IMR-90 (cell line): ENCODE results near the gene QRFP.

Experiments
- MXI1 ChIP-seq: IDR thresholded peaks from 2 replicates; pipeline ENCODE4 v1.6.1; 2012; ENCODE audit warnings: low read depth, mild to moderate bottlenecking, low read length, moderate library complexity, borderline replicate concordance
- TF ChIP-seq, protein P1 (sequence below): conservative IDR thresholded peaks from 2 replicates; pipeline ENCODE4 v1.5.1; 2012; ENCODE audit warnings: mild to moderate bottlenecking, low read depth, low read length, improper control_type of control experiment

DNA sequence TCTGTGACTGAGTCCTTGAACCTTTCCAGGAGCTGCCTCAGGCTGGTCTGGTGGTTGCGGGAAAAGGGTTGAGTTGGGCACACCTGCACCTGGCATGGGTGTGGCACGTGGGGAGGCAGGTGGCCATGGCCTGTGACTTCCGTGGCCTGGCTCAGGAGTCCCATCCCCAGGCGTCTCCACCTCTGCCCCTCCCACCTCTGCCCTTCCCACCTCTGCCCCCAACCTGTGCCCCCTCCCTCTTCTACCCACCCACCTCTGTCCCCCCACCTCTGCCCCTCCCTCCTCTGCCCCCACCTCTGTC lies 1.9 kb upstream of the QRFP start:
- TF ChIP-seq MXI1 = no peak
- TF ChIP-seq, protein P1, sequence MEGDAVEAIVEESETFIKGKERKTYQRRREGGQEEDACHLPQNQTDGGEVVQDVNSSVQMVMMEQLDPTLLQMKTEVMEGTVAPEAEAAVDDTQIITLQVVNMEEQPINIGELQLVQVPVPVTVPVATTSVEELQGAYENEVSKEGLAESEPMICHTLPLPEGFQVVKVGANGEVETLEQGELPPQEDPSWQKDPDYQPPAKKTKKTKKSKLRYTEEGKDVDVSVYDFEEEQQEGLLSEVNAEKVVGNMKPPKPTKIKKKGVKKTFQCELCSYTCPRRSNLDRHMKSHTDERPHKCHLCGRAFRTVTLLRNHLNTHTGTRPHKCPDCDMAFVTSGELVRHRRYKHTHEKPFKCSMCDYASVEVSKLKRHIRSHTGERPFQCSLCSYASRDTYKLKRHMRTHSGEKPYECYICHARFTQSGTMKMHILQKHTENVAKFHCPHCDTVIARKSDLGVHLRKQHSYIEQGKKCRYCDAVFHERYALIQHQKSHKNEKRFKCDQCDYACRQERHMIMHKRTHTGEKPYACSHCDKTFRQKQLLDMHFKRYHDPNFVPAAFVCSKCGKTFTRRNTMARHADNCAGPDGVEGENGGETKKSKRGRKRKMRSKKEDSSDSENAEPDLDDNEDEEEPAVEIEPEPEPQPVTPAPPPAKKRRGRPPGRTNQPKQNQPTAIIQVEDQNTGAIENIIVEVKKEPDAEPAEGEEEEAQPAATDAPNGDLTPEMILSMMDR = no peak
